AG04449 (cell line): ENCODE results near the gene TERT.
"Not testable (repeated sequence)": the region's sequence is repeated elsewhere in the genome, so short reads cannot be mapped to it uniquely, and the experiment has no call there.

ENCODE experiments used
- CTCF ChIA-PET: fragments of 350-600 bp; formaldehyde crosslinking; extraction: SDS; loops from one replicate; lab custom pipeline; 2021; ENCODE audit warnings: antibody characterized with exemption; lab: Yijun Ruan, JAX
- POLR2A ChIA-PET: fragments of 400-600, 350-600 bp; formaldehyde crosslinking; extraction: SDS; loops from one replicate; lab custom pipeline; 2020; ENCODE audit warnings: antibody characterized with exemption, inconsistent platforms; lab: Yijun Ruan, JAX
- DNase-seq: peaks from one replicate; pipeline ENCODE4 v3.0.0-alpha.2; 2010; ENCODE audit warnings: low read depth, low spot score
- H3K4me3 ChIP-seq: 2 replicates; pipeline ENCODE4 v1.5.1; 2011; ENCODE audit warnings: low read depth, mild to moderate bottlenecking, control low read depth, low read length
- TF ChIP-seq, protein P1 (sequence below): IDR thresholded peaks from one replicate; pipeline ENCODE4 v1.5.1; 2011; ENCODE audit warnings: mild to moderate bottlenecking, moderate library complexity, low read length, control low read depth, inconsistent platforms; ENCODE audit not compliant: insufficient read depth; ENCODE audit errors: missing control alignments

TERT gene

DNA sequence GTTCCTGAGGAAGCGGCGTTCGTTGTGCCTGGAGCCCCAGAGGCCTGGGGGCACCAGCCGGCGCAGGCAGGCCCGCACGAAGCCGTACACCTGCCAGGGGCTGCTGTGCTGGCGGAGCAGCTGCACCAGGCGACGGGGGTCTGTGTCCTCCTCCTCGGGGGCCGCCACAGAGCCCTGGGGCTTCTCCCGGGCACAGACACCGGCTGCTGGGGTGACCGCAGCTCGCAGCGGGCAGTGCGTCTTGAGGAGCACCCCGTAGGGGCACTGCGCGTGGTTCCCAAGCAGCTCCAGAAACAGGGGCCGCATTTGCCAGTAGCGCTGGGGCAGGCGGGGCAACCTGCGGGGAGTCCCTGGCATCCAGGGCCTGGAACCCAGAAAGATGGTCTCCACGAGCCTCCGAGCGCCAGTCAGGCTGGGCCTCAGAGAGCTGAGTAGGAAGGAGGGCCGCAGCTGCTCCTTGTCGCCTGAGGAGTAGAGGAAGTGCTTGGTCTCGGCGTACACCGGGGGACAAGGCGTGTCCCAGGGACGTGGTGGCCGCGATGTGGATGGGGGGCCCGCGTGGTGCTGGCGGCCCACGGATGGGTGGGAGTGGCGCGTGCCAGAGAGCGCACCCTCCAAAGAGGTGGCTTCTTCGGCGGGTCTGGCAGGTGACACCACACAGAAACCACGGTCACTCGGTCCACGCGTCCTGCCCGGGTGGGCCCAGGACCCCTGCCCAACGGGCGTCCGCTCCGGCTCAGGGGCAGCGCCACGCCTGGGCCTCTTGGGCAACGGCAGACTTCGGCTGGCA lies 1.3 kb downstream of the TERT start:
- ChIA-PET CTCF (no interaction called here), POLR2A (no interaction called here)
- no peak for DNase-seq
- TF ChIP-seq, protein P1, sequence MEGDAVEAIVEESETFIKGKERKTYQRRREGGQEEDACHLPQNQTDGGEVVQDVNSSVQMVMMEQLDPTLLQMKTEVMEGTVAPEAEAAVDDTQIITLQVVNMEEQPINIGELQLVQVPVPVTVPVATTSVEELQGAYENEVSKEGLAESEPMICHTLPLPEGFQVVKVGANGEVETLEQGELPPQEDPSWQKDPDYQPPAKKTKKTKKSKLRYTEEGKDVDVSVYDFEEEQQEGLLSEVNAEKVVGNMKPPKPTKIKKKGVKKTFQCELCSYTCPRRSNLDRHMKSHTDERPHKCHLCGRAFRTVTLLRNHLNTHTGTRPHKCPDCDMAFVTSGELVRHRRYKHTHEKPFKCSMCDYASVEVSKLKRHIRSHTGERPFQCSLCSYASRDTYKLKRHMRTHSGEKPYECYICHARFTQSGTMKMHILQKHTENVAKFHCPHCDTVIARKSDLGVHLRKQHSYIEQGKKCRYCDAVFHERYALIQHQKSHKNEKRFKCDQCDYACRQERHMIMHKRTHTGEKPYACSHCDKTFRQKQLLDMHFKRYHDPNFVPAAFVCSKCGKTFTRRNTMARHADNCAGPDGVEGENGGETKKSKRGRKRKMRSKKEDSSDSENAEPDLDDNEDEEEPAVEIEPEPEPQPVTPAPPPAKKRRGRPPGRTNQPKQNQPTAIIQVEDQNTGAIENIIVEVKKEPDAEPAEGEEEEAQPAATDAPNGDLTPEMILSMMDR = no peak
- H3K4me3 ChIP-seq = no peak overlapping the region

DNA sequence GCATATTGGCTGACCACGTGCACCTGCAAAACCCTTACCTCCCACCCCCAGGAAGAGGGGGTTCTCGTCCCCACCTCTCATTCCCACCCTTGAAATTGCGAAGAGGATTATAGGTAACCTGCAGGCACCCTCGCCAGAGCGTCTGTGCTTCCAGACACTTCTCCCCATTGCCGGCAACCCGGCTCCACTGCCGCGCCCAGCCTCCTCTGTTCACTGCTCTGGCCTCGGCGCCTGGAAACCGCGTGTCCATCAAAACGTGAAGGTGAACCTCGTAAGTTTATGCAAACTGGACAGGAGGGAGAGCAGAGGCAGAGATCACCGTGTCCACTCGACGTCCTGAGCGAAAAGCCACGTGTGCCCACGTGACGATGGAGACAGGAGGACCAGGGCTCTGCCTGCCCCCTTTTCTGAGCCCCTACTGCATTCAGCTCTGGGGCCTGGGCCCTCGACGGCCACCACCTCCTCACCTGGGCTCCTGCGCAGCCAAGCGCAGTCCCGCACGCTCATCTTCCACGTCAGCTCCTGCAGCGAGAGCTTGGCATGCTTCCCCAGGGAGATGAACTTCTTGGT lies 1.9 kb downstream of the TERT start:
- TF ChIP-seq, protein P1 = no peak
- CTCF ChIA-PET = no interaction called here
- POLR2A ChIA-PET = no interaction called here
- H3K4me3 ChIP-seq = no peak overlapping the region
- no peak for DNase-seq

DNA sequence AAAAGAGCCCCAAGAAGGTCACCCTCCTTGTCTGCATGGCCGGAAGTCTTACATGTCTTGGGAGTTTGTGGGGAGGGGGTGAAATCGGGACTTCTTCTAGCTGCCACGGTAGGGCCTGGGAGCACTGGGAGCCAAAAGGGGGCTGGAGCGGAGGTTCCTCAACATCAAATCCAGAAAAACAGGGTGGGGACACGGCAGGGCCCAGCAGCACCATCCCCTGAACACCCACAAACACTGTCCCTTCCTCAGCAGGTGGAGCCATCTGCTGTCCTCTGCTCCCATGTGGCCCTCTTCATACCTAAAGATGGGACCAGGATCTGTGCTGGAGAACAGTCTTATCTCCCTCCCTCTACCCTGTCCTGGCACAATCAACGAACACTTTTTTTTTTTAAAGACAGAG lies 2.7 kb downstream of the TERT start:
- DNase-seq = no peak
- H3K4me3 ChIP-seq = no peak overlapping the region
- TF ChIP-seq, protein P1 = no peak
- ChIA-PET CTCF (no interaction called here), POLR2A (no interaction called here)

DNA sequence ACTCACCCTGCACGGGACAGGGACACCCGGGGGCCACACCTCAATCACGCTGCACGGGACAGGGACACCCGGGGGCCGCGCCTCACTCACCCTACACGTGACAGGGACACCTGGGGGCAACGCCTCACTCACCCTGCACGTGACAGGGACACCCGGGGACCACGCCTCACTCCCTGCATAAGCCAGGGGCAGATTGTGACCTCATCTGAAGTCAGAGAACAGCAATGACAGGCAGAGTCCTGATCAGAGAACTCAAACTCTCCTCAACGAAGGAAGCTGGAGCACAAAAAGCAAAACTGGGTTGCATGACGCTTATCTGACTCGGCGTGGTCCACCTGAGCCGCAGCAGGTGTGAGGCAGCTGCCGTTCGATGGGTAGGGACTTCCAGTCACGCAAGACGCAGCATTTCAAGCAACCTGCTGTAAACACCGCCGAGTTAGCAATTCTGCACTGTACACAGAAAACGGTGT lies 3.2 kb downstream of the TERT start:
- DNase-seq = no peak
- ChIA-PET CTCF (interaction anchor here (0.6 kb wide), 1 partner anchor 144 kb away, joined by 3 read pairs; no protein-coding TSS in a partner anchor), POLR2A (no interaction called here)
- TF ChIP-seq, protein P1 = no peak
- H3K4me3 ChIP-seq = no peak overlapping the region

DNA sequence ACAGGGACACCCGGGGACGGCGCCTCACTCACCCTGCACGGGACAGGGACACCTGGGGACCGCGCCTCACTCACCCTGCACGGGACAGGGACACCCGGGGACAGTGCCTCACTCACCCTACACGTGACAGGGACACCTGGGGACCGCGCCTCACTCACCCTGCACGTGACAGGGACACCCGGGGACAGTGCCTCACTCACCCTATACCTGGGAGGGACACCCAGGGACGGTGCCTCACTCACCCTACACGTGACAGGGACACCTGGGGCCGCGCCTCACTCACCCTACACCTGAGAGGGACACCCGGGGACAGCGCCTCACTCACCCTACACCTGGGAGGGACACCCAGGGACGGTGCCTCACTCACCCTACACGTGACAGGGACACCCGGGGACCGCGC lies 3.9 kb downstream of the TERT start:
- CTCF ChIA-PET, POLR2A ChIA-PET, DNase-seq, H3K4me3 ChIP-seq: not testable (repeated sequence)

DNA sequence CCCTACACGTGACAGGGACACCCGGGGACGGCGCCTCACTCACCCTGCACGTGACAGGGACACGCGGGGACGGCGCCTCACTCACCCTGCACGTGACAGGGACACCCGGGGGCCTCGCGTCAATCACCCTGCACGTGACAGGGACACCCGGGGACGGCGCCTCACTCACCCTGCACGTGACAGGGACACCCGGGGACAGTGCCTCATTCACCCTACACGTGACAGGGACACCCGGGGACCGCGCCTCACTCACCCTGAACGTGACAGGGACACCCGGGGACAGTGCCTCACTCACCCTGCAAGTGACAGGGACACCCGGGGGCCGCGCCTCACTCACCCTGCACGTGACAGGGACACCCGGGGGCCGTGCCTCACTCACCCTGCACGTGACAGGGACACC lies 5.3 kb downstream of the TERT start:
- CTCF ChIA-PET, H3K4me3 ChIP-seq, DNase-seq, POLR2A ChIA-PET: not testable (repeated sequence)

DNA sequence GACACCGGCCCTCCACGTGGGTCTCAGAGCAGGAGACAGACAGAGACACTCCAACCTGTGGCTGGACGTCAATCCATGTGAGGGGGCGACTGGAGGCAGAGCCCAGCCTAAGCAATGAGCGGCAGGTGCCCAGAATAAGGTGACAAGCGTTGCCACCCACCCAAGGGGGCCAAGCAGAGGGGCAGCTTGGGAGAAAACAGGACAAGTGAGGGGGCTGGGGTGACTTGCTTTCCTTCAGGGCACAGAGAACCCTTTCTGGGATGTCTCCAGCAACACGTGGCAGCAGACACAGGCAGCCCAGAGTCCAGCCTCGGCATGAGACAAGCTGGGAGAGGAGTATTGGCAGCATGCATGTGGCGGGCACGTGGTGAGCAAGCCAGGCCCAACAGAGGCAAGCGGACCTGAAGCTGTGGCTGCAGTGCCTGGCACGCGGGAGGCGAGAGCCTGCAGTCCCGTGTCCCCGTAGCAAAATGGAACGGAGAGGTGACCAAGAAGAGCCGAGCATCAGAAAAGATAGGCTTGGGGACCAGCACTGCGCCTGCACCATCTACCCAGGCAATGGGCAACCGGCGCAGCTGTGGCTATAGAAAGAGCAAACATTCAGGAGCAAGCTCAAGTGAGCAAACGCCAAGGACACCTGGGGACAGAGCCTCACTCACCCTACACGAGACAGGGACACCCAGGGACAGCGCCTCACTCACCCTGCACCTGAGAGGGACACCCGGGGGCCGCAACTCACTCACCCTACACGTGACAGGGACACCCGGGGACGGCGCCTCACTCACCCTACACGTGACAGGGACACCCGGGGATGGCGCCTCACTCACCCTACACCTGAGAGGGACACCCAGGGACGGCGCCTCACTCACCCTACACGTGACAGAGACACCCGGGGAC lies 6.2 kb downstream of the TERT start:
- TF ChIP-seq, protein P1 = no peak
- no peak for DNase-seq
- ChIA-PET CTCF (no interaction called here), POLR2A (no interaction called here)
- H3K4me3 ChIP-seq = no peak overlapping the region
